GM12864 (cell line): ENCODE results near the gene MOB3A.

Experiments
- DNase-seq: peaks from one replicate; pipeline ENCODE4 v3.0.0-alpha.2; 2011; ENCODE audit warnings: low read depth
- H3K4me3 ChIP-seq: 2 replicates; pipeline ENCODE4 v1.5.1; 2011; ENCODE audit warnings: mild to moderate bottlenecking, low read depth, low read length, control low read depth
- TF ChIP-seq, protein P1 (sequence below): IDR thresholded peaks from 2 replicates; pipeline ENCODE4 v1.5.1; 2011; ENCODE audit warnings: low read depth, mild to moderate bottlenecking, moderate library complexity, low read length, control low read depth, inconsistent platforms; ENCODE audit errors: missing control alignments

MOB3A gene

DNA sequence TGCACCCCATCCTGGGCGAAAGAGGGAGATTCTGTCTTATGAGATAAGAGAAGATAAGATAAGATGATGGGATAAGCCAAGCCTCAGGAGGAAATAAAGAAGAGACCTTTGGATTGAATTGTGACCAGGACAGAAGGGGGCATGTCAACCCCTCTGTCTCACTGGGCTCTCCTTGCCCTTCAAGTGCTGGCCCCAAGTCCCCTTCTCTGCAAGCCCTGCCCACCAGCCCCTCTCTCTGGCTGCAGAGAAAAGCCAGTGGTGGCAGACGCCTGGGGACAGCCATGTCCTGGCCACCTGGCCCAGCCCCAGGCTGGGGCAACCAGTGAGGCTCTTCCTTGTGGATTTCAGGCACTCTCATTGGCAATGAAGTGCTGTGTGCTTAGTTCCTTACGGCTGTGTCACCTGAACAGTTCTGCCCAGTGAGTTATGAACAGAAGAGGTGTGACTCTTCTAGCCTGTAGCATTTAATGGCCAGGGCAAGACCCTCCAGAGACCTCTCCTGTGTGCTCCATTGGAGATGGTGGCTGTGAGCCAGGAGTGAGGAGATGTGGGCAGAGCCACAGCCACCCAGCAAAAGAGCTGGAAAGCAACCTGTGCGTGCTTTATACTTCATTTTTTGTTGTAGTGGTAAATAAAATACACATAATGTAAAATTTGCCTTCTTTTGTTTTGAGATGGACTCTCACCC lies 74.5 kb downstream of the MOB3A start:
- no peak for DNase-seq
- TF ChIP-seq, protein P1, sequence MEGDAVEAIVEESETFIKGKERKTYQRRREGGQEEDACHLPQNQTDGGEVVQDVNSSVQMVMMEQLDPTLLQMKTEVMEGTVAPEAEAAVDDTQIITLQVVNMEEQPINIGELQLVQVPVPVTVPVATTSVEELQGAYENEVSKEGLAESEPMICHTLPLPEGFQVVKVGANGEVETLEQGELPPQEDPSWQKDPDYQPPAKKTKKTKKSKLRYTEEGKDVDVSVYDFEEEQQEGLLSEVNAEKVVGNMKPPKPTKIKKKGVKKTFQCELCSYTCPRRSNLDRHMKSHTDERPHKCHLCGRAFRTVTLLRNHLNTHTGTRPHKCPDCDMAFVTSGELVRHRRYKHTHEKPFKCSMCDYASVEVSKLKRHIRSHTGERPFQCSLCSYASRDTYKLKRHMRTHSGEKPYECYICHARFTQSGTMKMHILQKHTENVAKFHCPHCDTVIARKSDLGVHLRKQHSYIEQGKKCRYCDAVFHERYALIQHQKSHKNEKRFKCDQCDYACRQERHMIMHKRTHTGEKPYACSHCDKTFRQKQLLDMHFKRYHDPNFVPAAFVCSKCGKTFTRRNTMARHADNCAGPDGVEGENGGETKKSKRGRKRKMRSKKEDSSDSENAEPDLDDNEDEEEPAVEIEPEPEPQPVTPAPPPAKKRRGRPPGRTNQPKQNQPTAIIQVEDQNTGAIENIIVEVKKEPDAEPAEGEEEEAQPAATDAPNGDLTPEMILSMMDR, result no peak
- no peak overlapping the region for H3K4me3 ChIP-seq
